ENCODE measurements around the gene IFNB1.

DNA sequence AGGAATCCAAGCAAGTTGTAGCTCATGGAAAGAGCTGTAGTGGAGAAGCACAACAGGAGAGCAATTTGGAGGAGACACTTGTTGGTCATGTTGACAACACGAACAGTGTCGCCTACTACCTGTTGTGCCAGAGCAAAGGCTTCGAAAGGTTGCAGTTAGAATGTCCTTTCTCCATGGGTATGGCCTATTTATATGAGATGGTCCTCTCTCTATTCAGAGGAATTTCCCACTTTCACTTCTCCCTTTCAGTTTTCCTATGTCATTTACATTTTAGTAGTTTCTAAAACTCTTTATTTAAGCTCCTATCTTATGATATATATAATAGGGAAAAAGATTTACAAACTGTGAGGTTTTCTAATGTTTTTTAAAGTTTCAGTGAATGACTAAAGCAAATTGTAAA lies at the start of gene IFNB1:
- TF ChIP-seq USF1 (CRISPR knock-in tag; IDR thresholded peaks at IDR 0.05) = no peak
- no peak for TF ChIP-seq IRF2 (CRISPR knock-in tag; IDR thresholded peaks at IDR 0.05; ENCODE audit: borderline replicate concordance, low read depth)
- no peak for TF ChIP-seq ZNF512 (CRISPR knock-in tag; IDR thresholded peaks at IDR 0.05; ENCODE audit: borderline replicate concordance)
- TF ChIP-seq JUN (CRISPR knock-in tag; IDR thresholded peaks at IDR 0.05) = no peak
- TF ChIP-seq, protein P1, sequence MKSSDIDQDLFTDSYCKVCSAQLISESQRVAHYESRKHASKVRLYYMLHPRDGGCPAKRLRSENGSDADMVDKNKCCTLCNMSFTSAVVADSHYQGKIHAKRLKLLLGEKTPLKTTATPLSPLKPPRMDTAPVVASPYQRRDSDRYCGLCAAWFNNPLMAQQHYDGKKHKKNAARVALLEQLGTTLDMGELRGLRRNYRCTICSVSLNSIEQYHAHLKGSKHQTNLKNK (CRISPR knock-in tag; IDR thresholded peaks at IDR 0.05) = no peak
- TF ChIP-seq CREB1 (CRISPR knock-in tag; IDR thresholded peaks at IDR 0.05) = no peak
- TF ChIP-seq MAX (CRISPR knock-in tag; IDR thresholded peaks at IDR 0.05) = no peak
- TF ChIP-seq OVOL2 (CRISPR knock-in tag; IDR thresholded peaks at IDR 0.05; ENCODE audit: borderline replicate concordance) = no peak
